Nephron (organoid): Measurements from ENCODE around the gene SLC24A4.

Source experiments
- H3K27ac Mint-ChIP-seq, 3 experiments: 2 replicates each; pipeline ENCODE4 v1.8.0; 2020; ENCODE audit warnings: mixed read lengths in 3 of 3, mild to moderate bottlenecking in 2 of 3, moderate library complexity in 1 of 3
- H3K27me3 Mint-ChIP-seq: 2 replicates; pipeline ENCODE4 v1.8.0; 2021; ENCODE audit warnings: low read depth, mild to moderate bottlenecking, moderate library complexity, mixed read lengths
- H3K36me3 Mint-ChIP-seq: 2 replicates; pipeline ENCODE4 v1.8.0; 2020; ENCODE audit warnings: low read depth, mixed read lengths
- H3K4me1 Mint-ChIP-seq: 2 replicates; pipeline ENCODE4 v1.8.0; 2020; ENCODE audit warnings: mixed read lengths
- H3K4me3 Mint-ChIP-seq, 3 experiments: 2 replicates each; pipeline ENCODE4 v1.8.0; 2020; ENCODE audit warnings: mild to moderate bottlenecking in 3 of 3, mixed read lengths in 3 of 3, moderate library complexity in 2 of 3
- H3K9me3 Mint-ChIP-seq: 2 replicates; pipeline ENCODE4 v1.8.0; 2020; ENCODE audit warnings: mixed read lengths
- CTCF ChIP-seq, 3 experiments: fragments of 200-600 bp; sonication (generic); IDR thresholded peaks; one replicate each; pipeline ENCODE4 v1.5.0; 2021; ENCODE audit warnings: antibody characterized with exemption in 3 of 3; ENCODE audit not compliant: unreplicated experiment in 3 of 3

The SLC24A4 gene

GRCh38 chr14:92280554-92281262 lies 42.3 kb upstream of the SLC24A4 start:
- H3K27ac Mint-ChIP-seq = no peak overlapping the region
- H3K9me3 Mint-ChIP-seq = peaks cover 3% of the 10 kb centered on the region
- no peak for TF ChIP-seq CTCF (IDR thresholded peaks at IDR 0.05; ENCODE audit: unreplicated experiment in 3 of 3)
- no peak overlapping the region for H3K4me3 Mint-ChIP-seq
- no peaks in the 10 kb centered on the region for H3K36me3 Mint-ChIP-seq
- peaks cover 15% of the 10 kb centered on the region for H3K27me3 Mint-ChIP-seq
- H3K4me1 Mint-ChIP-seq = no peaks in the 10 kb centered on the region

GRCh38 chr14:92282669-92283068 lies 40.3 kb upstream of the SLC24A4 start:
- Mint-ChIP-seq H3K27me3 (peaks cover 3% of the 10 kb centered on the region), H3K27ac (no peak overlapping the region), H3K36me3 (no peaks in the 10 kb centered on the region), H3K9me3 (peaks cover 3% of the 10 kb centered on the region), H3K4me1 (no peaks in the 10 kb centered on the region), H3K4me3 (no peak overlapping the region)
- no peak for TF ChIP-seq CTCF (IDR thresholded peaks at IDR 0.05; ENCODE audit: unreplicated experiment in 3 of 3)

- Mint-ChIP-seq H3K4me1 (peaks cover 7% of the 10 kb centered on the region), H3K27me3 (peaks cover 8% of the 10 kb centered on the region), H3K4me3 (no peak overlapping the region), H3K27ac (no peak overlapping the region), H3K9me3 (peaks cover 3% of the 10 kb centered on the region), H3K36me3 (no peaks in the 10 kb centered on the region)
- TF ChIP-seq CTCF (IDR thresholded peaks at IDR 0.05; ENCODE audit: unreplicated experiment in 3 of 3) = no peak
These were observed 37.7 kb upstream of the SLC24A4 start for GRCh38 chr14:92285311-92285710.

DNA sequence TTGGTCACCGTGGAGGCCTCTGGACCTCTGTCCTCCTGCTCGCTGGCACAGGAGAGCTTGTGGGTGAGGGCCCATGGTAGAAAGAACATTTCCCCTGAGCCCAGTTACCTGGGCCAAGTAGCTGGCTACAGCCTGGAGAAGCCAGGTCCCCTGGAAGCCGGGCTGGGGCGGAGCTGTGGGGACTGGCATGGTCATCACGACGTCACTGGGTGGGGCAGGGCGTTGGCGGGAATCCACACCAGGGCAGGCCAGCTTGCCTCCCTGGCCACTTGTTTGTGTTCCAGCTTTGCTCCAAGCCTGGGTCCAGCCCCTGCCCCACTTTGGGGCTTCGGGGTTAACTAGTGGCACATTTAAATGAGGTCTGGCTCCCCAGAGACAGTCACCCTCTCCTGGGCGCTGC lies 35.0 kb upstream of the SLC24A4 start:
- H3K27me3 Mint-ChIP-seq = peaks cover 14% of the 10 kb centered on the region
- no peak overlapping the region for H3K4me3 Mint-ChIP-seq
- H3K4me1 Mint-ChIP-seq = peaks cover 7% of the 10 kb centered on the region
- no peak for TF ChIP-seq CTCF (IDR thresholded peaks at IDR 0.05; ENCODE audit: unreplicated experiment in 3 of 3)
- no peak overlapping the region for H3K27ac Mint-ChIP-seq
- peaks cover 3% of the 10 kb centered on the region for H3K9me3 Mint-ChIP-seq
- no peaks in the 10 kb centered on the region for H3K36me3 Mint-ChIP-seq

DNA sequence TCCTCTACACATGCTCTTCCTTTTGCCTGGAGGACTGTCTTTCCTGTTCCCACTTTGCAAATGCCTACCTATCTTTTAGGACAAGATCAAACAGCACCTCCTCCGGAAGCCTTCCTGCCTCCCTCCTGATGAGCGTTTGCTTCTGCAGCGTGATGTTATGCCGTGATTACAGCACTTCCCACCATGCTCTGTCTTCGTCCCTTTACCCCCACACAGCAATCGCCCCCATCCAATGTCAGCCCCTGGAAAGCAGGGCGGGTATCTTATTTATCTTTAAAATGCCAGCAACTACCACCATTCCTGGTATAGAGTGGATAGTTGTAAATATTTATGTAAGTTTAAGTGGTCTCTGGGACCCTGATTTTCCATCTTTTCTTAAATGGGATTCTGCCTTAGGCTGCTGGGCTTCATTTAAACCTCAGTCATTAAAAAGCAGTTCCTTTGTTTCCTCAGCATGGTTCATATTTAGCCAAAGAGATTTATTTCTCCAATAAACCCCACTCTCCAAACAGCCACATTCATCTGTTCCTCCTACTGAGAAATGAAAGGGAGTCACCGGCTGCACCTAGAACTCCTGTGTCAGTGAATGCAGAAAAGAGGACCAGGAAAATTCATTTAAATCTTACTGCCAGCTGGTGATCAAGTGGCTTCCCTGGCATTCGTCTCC lies 33.8 kb upstream of the SLC24A4 start:
- Mint-ChIP-seq H3K27ac (peak overlapping the region in 2 of 3 experiments; percentile 32 to 70), H3K4me3 (no peak overlapping the region), H3K36me3 (no peaks in the 10 kb centered on the region), H3K9me3 (peaks cover 3% of the 10 kb centered on the region), H3K27me3 (peaks cover 18% of the 10 kb centered on the region), H3K4me1 (peaks cover 7% of the 10 kb centered on the region)
- TF ChIP-seq CTCF (IDR thresholded peaks at IDR 0.05; ENCODE audit: unreplicated experiment in 3 of 3) = no peak

- Mint-ChIP-seq H3K27ac (no peak overlapping the region), H3K9me3 (no peaks in the 10 kb centered on the region), H3K27me3 (peaks cover 32% of the 10 kb centered on the region), H3K4me1 (peaks cover 7% of the 10 kb centered on the region), H3K36me3 (no peaks in the 10 kb centered on the region), H3K4me3 (no peak overlapping the region)
- no peak for TF ChIP-seq CTCF (IDR thresholded peaks at IDR 0.05; ENCODE audit: unreplicated experiment in 3 of 3)
These were observed 30.3 kb upstream of the SLC24A4 start for GRCh38 chr14:92292673-92293072.
